ENCODE results near the gene IMMP2L.
"Not testable (repeated sequence)": the region's sequence is repeated elsewhere in the genome, so short reads cannot be mapped to it uniquely, and the experiment has no call there.

IMMP2L gene

DNA sequence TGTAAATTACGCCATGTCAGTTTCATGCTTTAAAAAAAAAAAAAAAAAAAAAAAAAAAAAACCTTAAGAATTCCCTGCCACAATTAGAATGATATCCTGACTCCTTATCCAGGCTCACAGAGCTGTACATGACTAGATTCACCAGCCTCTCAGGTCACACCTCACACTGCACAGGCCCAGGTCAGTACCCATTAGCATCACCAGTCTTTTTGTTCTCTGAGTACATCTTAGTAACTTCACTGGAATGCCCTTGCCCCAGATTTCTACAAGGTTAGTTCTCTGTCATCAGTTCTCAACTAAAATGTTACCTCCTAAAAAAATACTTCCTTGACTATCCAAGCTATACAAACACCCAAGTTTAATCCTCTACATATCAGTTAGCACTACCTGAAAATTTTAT lies 260.4 kb downstream of the IMMP2L start:
- TF ChIP-seq, protein P1, sequence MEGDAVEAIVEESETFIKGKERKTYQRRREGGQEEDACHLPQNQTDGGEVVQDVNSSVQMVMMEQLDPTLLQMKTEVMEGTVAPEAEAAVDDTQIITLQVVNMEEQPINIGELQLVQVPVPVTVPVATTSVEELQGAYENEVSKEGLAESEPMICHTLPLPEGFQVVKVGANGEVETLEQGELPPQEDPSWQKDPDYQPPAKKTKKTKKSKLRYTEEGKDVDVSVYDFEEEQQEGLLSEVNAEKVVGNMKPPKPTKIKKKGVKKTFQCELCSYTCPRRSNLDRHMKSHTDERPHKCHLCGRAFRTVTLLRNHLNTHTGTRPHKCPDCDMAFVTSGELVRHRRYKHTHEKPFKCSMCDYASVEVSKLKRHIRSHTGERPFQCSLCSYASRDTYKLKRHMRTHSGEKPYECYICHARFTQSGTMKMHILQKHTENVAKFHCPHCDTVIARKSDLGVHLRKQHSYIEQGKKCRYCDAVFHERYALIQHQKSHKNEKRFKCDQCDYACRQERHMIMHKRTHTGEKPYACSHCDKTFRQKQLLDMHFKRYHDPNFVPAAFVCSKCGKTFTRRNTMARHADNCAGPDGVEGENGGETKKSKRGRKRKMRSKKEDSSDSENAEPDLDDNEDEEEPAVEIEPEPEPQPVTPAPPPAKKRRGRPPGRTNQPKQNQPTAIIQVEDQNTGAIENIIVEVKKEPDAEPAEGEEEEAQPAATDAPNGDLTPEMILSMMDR (conservative IDR thresholded peaks at IDR 0.05): no peak
- TF ChIP-seq ZFX (IDR thresholded peaks at IDR 0.05): no peak
- H3K27ac ChIP-seq: no peak overlapping the region

DNA sequence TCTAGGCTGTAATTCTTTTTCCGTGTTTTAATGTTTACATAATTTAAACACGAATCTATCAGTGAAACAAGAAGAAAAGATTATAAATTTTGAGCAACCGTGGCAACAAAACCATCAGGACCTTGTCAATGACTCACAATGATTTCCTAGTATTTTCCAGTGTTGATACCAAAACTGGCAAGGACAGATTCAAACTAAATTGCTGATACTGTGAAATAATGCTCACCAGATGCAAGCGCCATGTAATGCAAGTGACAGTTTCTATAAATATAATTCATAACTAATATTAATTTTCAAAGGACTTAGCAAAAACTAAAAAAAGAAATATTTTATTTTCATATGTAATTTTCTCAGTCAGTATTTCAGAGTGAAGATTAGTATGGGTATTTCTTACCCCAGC lies 267.8 kb downstream of the IMMP2L start:
- no peak overlapping the region for H3K27ac ChIP-seq
- TF ChIP-seq, protein P1 (conservative IDR thresholded peaks at IDR 0.05): no peak
- TF ChIP-seq ZFX (IDR thresholded peaks at IDR 0.05): no peak

DNA sequence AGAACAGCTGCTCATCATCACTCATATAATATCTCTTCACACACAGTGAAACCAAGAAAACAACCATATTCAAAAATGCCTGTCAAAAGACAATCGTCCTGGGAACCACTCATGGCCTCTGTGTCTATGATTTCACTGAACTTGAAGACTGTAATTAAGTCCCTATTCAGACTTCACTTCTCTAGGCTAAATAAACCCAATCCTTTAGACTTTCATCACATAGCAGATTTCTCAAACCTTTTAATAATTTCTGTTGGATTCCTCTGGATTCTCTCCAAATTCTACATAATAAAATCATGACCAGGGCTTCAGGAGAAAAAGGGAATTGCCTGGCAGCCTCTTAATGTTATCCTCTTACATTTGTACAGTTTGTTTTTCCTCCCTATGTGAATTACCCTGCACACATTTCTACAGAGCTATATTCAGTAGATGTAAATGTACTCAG lies 270.2 kb downstream of the IMMP2L start:
- H3K27ac ChIP-seq: no peak overlapping the region
- TF ChIP-seq, protein P1 (conservative IDR thresholded peaks at IDR 0.05): no peak
- no peak for TF ChIP-seq ZFX (IDR thresholded peaks at IDR 0.05)

DNA sequence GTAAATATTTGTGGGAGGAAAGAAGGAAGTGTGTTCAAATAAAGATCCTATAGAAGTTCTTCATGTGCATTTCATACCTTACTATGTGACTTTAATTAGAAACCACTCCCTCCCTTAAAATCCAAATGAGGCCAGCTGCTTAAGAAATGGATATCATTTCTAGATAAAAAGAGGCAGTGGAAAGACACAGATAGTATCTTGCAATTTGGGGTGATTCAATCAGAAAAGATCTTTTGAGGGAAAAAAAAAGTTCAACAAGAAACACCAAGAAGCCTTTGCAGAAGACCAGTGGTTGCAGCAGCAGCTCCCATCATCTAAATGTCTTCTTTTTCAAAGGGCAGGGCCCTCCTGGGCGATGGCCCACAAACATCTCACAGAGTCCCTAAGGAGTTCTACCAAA lies 271.3 kb downstream of the IMMP2L start:
- no peak overlapping the region for H3K27ac ChIP-seq
- TF ChIP-seq, protein P1 (conservative IDR thresholded peaks at IDR 0.05): no peak
- TF ChIP-seq ZFX (IDR thresholded peaks at IDR 0.05): no peak

DNA sequence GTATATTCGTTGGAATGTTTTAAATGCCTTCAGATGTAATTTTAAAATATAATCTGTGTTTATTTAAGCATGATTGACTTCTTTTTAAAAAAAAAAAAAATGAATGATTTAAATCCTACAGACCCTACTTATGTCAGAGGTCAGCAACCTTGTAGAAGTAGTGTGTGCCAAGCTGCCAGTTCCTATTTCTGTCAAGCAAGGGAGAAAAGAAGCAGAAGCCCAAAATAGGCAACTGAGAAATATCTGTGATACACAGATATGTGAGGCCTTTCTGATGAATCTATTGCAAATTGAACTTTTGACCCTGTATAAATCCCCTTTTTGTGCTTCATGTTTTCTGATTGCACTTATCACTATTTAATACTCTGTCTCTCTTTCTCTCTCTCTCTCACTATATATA lies 271.9 kb downstream of the IMMP2L start:
- H3K27ac ChIP-seq: no peak overlapping the region
- TF ChIP-seq, protein P1 (conservative IDR thresholded peaks at IDR 0.05): no peak
- TF ChIP-seq ZFX (IDR thresholded peaks at IDR 0.05): no peak

DNA sequence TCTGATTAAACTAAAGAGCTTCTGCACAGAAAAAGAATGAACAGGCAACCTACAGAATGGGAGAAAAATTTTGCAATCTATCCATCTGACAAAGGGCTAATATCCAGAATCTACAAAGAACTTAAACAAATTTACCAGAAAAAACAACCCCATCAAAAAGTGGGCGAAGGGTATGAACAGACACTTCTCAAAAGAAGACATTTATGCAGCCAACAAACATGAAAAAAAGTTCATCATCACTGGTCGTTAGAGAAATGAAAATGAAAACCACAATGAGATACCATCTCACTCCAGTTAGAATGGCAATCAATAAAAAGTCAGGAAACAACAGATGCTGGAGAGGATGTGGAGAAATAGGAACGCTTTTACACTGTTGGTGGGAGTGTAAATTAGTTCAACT lies 273.9 kb downstream of the IMMP2L start:
- H3K27ac ChIP-seq: not testable (repeated sequence)

DNA sequence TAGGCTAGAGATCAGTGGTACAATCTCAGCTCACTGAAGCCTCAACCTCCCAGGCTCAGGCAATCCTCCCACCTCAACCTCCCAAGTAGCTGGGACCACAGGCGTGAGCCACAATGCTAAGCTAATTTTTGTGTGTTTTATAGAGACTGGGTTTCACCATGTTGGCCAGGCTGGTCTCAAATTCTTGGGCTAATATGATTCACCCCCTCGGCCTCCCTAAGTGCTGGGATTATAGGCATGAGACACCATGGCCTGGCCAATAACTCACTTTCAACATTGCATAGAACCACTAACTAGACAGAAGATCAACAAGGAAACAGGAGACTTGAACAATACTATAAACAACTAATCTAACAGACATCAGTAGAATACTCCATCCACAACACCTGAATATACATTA lies 279.7 kb downstream of the IMMP2L start:
- TF ChIP-seq, protein P1 (conservative IDR thresholded peaks at IDR 0.05): no peak
- no peak for TF ChIP-seq ZFX (IDR thresholded peaks at IDR 0.05)
- no peak overlapping the region for H3K27ac ChIP-seq

DNA sequence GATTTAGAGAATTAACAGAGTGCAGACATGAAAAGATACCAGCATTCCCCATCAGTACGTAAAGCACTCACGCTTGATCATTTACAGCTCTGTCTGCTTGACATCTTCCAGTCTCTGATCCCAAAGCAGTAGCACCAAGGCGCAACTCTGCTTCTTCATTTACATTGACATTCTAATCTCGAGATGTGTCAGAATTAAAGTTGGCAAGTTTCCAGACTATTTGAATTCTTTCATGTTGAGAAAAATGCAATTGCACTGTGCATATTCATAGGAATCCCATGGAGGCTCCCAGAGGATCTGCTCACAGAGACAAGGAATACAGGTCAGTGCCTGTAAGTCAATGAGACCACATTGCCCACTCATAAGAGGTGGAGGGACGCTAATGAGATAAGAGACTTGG lies 287.4 kb downstream of the IMMP2L start:
- H3K27ac ChIP-seq: no peak overlapping the region
- no peak for TF ChIP-seq ZFX (IDR thresholded peaks at IDR 0.05)
- TF ChIP-seq, protein P1 (conservative IDR thresholded peaks at IDR 0.05): no peak

All from C4-2B (cell line).